ENCODE data around the gene NRBP1.

DNA sequence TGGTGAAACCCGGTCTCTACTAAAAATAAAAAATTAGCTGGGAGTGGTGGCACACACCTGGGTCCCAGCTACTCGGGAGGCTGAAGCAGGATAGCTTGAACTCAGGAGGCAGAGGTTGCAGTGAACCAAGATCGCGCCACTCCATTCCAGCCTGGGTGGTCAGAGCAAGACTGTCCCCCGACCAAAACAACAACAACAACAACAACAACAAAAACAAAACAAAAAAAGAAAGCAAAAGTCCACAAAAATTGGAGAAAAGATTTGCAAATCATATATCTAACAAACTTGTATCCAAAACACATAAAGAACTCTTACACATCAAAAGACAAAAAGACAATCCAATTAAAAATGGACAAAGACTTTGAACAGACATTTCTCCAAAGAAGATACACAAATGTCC is 29.5 kb upstream of the NRBP1 start:
- TF ChIP-seq, protein P1, sequence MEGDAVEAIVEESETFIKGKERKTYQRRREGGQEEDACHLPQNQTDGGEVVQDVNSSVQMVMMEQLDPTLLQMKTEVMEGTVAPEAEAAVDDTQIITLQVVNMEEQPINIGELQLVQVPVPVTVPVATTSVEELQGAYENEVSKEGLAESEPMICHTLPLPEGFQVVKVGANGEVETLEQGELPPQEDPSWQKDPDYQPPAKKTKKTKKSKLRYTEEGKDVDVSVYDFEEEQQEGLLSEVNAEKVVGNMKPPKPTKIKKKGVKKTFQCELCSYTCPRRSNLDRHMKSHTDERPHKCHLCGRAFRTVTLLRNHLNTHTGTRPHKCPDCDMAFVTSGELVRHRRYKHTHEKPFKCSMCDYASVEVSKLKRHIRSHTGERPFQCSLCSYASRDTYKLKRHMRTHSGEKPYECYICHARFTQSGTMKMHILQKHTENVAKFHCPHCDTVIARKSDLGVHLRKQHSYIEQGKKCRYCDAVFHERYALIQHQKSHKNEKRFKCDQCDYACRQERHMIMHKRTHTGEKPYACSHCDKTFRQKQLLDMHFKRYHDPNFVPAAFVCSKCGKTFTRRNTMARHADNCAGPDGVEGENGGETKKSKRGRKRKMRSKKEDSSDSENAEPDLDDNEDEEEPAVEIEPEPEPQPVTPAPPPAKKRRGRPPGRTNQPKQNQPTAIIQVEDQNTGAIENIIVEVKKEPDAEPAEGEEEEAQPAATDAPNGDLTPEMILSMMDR (IDR thresholded peaks at IDR 0.05; ENCODE audit: poor library complexity) = no peak
- TF ChIP-seq EZH2phosphoT487 (IDR thresholded peaks at IDR 0.05; ENCODE audit: low read depth, severe bottlenecking, unreplicated experiment) (no peak), EZH2 (IDR thresholded peaks at IDR 0.05; ENCODE audit: borderline replicate concordance) (no peak)
